T-helper 9 cell (primary cell): Measurements from ENCODE around the gene ISLR.

Source experiments
- DNase-seq: peaks from one replicate; pipeline ENCODE4 v3.0.0-alpha.2; 2020

The ISLR gene

DNA sequence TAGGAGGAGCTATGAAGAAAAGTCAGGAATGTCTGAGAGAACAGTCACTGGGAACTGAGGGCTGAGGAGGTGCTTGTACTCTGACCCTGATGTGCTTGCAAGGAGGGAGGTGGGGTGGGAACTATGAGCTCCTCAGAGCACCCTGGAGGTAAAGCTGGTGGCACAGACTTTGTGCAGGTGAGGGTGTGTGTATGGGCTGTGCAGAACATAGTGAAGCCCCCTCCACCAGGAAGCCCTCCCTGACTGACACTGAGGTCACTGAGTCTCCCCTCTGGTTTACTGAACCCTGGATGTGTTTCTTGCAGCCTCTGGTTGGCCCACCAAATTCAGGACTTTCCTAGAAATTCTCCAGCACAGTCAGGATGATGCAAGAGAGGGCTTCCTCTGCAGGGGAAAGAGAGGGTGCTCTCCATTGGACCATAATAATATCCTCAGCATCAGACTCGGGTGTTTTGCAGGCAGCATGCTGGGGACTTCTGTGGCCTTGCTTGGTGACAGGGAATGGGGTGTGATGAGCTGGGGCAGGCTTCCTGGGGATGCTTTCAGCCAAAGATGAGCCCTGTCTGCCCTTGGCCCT is 1.5 kb upstream of the ISLR start:
- DNase-seq, result no peak

GRCh38 chr15:74172701-74173379 is 670 bp upstream of the ISLR start:
- DNase-seq, result no peak

- DNase-seq, result no peak
These were observed 878 bp downstream of the ISLR start for GRCh38 chr15:74174219-74174957.

GRCh38 chr15:74174958-74175253 is 1.4 kb downstream of the ISLR start:
- DNase-seq, result no peak

DNA sequence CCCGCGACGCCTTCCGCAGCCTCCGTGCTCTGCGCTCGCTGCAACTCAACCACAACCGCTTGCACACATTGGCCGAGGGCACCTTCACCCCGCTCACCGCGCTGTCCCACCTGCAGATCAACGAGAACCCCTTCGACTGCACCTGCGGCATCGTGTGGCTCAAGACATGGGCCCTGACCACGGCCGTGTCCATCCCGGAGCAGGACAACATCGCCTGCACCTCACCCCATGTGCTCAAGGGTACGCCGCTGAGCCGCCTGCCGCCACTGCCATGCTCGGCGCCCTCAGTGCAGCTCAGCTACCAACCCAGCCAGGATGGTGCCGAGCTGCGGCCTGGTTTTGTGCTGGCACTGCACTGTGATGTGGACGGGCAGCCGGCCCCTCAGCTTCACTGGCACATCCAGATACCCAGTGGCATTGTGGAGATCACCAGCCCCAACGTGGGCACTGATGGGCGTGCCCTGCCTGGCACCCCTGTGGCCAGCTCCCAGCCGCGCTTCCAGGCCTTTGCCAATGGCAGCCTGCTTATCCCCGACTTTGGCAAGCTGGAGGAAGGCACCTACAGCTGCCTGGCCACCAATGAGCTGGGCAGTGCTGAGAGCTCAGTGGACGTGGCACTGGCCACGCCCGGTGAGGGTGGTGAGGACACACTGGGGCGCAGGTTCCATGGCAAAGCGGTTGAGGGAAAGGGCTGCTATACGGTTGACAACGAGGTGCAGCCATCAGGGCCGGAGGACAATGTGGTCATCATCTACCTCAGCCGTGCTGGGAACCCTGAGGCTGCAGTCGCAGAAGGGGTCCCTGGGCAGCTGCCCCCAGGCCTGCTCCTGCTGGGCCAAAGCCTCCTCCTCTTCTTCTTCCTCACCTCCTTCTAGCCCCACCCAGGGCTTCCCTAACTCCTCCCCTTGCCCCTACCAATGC is 2.0 kb downstream of the ISLR start:
- DNase-seq, result no peak

- no peak for DNase-seq
These were observed 3.0 kb downstream of the ISLR start for GRCh38 chr15:74176262-74177214.

GRCh38 chr15:74178326-74179100 is 5.0 kb downstream of the ISLR start:
- DNase-seq, result no peak

- no peak for DNase-seq
These were observed 5.8 kb downstream of the ISLR start for GRCh38 chr15:74179101-74179841.

GRCh38 chr15:74179983-74180880 is 6.7 kb downstream of the ISLR start:
- DNase-seq, result no peak

DNA sequence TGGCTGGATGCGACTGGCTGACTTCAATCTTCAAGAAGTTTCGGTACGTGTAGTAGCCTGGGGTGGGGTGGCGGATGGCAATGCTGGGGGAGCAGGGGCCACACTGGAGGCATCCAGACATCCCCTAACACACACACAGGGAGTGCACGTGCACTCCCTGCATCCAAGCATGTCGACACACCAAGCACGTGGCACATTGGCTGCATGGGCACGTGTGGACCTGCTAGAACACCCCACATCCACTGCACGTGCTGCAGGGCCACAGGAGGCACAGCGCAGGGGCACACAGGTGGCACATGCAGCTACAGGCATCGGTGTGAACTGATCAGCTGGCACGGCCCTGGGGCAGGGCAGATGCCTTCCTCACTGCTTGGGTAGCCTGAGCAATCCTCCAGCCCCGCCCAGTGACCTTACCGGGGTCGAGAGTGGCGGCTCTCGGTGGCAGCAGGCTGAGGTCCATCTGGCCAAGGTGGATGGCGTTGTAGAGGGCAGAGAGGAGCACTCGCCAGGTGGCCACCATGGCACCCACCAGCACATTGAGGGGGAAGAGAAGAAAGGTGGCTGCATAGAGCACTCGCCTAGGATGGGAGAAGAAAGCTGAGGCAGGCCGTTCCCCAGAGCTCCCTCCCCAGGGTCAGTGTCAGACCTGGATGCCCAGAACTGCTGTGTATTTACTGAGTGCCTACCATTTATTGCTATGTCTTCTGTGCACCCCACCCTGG is 7.5 kb downstream of the ISLR start:
- DNase-seq, result no peak

- DNase-seq, result no peak
These were observed 8.6 kb downstream of the ISLR start for GRCh38 chr15:74182131-74182530.

DNA sequence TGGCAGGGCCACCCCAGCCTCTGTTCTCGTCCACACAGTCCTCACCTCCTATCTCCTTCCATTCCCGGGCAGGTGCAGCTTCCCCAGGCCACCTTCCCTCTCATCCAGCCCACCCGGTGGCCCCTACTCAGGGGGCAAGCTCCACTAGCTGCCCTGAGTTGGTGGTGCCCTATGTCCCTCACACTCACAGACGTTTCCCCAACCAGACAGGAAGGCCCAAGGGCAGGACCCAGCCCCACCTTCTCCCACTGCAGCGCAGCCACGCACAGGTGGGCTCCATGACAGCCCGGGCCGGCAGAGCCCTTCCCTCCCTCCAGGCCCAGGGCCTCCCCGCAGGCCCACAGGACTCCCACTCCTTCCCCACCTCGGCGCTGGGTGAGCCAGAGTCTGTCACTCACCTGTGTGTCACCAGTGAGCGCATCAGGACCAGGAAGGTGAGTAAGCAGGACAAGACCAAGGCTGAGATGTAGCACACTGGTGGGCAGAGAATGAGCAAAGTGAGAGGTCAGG is 11.1 kb downstream of the ISLR start:
- DNase-seq, result no peak

- DNase-seq, result no peak
These were observed 12.3 kb downstream of the ISLR start for GRCh38 chr15:74185710-74186348.

DNA sequence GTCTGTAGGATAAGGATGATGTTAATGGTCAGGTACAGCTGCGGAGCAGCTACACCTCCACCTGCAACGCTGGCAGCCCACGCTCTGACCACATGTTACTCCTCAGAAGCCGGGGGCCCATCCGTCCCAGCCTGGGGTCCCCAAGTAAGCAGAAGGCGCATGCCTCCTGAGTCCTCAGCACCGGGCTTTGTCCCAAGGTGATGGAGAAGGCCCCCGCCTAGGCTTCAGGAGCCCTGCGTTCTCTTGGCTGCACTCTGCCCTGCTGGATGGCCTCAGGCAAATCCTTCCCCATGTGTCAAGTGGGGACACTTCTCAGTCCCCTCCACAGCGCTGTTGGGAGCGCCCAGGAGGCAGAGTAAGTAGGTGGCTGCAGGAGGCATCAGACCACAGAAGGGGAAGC is 14.7 kb downstream of the ISLR start:
- DNase-seq, result no peak

- DNase-seq, result no peak
These were observed 18.3 kb downstream of the ISLR start for GRCh38 chr15:74191798-74192197.

DNA sequence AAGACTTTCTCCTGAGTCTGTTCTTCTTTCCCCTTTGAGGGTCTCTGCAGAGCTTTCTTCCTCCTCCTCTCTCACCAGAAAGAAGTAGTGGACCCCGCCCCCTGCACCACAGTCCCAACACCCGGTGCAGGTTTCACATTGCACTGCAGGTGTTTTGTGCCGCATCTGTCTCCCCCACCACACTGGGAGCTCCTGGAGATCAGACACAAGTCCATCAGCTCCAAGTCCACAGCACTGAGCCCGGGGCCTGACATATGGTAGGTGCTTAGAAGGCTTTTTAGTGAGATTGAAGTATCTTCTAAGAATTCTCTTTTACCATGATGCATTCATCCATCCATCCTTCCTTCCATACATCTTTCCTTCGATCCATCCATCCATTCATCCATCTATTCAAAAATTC is 19.2 kb downstream of the ISLR start:
- DNase-seq, result no peak

- DNase-seq, result no peak
These were observed 19.8 kb downstream of the ISLR start for GRCh38 chr15:74193299-74193718.

- DNase-seq, result no peak
These were observed 20.4 kb downstream of the ISLR start for GRCh38 chr15:74193905-74194304.
